ENCODE results near the gene MAN1B1.

DNA sequence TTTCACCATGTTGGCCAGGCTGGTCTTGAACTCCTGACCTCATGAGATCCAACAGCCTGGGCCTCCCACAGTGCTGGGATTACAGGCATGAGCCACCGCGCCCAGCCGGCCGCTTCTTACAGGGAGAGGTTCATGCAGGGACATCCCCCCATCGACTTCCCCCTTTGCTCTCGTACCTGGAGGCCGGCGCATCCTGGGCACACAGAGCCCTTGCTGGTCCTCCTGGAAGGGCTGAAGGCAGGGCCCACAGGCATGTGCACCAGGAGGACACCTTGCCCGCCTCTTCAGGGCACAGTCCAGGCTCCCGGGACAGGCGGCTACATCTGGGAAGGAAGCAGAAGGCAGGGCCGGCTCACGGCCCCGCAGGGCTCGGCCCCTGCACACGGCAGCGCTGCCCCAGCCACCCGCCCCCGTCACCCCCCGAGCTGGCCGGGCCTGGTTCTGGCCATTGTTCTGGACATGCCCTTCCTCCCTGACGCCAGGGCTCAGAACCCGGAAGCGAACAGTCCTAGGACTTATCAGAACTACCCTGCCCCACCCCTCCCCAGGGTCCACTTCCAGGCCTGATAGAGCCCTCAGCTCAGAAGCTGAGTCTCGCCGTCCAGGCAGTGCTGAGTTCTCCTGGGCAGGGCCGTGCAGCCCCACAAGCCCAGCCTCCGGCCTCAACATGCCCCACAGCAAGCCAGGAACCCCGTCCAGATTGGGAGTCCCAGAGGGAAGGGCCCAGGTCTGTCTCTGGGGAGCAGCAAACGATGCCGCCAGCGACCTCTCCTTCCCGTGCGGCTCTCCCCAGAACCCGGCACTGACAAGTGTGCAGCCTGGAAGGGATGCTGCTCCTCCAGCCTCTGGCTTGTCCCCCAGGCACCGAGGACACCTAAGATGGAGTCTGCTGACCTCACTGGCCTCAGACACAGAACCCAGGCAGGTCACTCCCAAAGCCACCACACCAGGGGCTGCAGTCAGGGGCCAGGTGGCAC, 43.7 kb upstream of the MAN1B1 start:
- TF ChIP-seq, protein P1, sequence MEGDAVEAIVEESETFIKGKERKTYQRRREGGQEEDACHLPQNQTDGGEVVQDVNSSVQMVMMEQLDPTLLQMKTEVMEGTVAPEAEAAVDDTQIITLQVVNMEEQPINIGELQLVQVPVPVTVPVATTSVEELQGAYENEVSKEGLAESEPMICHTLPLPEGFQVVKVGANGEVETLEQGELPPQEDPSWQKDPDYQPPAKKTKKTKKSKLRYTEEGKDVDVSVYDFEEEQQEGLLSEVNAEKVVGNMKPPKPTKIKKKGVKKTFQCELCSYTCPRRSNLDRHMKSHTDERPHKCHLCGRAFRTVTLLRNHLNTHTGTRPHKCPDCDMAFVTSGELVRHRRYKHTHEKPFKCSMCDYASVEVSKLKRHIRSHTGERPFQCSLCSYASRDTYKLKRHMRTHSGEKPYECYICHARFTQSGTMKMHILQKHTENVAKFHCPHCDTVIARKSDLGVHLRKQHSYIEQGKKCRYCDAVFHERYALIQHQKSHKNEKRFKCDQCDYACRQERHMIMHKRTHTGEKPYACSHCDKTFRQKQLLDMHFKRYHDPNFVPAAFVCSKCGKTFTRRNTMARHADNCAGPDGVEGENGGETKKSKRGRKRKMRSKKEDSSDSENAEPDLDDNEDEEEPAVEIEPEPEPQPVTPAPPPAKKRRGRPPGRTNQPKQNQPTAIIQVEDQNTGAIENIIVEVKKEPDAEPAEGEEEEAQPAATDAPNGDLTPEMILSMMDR (IDR thresholded peaks at IDR 0.05) = no peak
- TF ChIP-seq POLR2A (IDR thresholded peaks at IDR 0.05) (no peak), EP300 (IDR thresholded peaks at IDR 0.05) (no peak)
